ENCODE data around the gene CDH22. TPM values are rescaled to one million over a fixed set of nuclear protein-coding genes. Genes with fewer than 3 reads are reported as not detected.

CDH22 gene
- total and polyA plus RNA-seq, 9 of the 15 experiments (the other 6 are each of a cell fraction or from before 2014, with no cell fraction given) = 0.07 to 0.08 TPM; not detected in 7

DNA sequence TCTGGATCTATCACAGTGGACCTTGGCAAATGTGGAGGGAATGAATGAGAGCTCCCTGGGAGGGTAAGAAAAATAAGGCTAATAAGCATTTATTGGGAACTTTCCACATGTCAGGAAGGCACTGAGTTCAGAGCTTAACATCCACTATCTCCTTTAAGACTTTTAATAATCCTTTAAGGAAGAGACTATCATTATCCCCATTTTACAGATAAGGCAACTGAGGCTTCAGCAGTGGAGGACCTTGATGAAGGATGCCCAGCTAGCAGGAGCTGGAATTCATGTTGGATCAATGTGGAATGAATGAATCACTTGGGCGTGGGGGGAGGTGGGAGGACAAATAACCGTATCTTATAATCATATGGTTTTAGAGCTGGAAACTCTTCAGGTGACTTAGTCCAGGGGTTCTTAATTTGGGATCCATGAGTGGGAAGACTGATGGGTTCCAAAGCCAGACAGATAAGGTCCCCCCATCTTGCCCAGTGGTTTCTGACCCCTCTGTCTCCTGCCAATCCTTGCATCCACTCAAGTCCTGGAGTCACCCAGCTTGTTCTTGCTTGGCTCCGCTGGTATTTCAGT is 135.2 kb downstream of the CDH22 start:
- DNase-seq (ENCODE audit: extremely low read depth in 1 of 4, low spot score in 3 of 4) = no peak
- POLR2A ChIA-PET = interaction anchor here (0.6 to 1.6 kb wide), 5 partner anchors 10 to 52 kb away, joined by 3 to 6 read pairs (median 3); no protein-coding TSS in a partner anchor
- peaks cover 16% of the 10 kb centered on the region; the same call in 1 of the 2 replicates for H4K20me1 ChIP-seq (replicated peaks; ENCODE audit: control insufficient read depth, insufficient read depth, low read length)
- no peaks in the 10 kb centered on the region for H3K9me3 ChIP-seq (replicated peaks; ENCODE audit: control insufficient read depth, insufficient read depth, low read depth, low read length)
- no TSS peak for BruUV-seq (replicated peaks)
- peaks cover 21 to 70% of the 10 kb centered on the region in 2 experiments for H3K27me3 ChIP-seq (ENCODE audit: control insufficient read depth in 2 of 2, insufficient read depth in 2 of 2, low read length in 2 of 2)
- no peak overlapping the region for H3K9ac ChIP-seq (ENCODE audit: insufficient read depth in 1 of 2, low read depth in 2 of 2, low read length in 2 of 2)
- intact Hi-C loops (cut with micrococcal nuclease) (loop anchor here (5.0 kb wide), 1 partner anchor 151 kb away; no protein-coding TSS in a partner anchor), in situ Hi-C loops (cut with MboI) (no loop called here)
- no peaks in the 10 kb centered on the region for H3K36me3 ChIP-seq (ENCODE audit: control insufficient read depth, insufficient read depth, low read length)
- ATAC-seq = no peak
- H2AFZ ChIP-seq (ENCODE audit: low read depth, low read length) = no peak overlapping the region
- CTCF ChIA-PET (ENCODE audit: low intra/inter-chr PET ratio) = no interaction called here
- H3K4me2 ChIP-seq (ENCODE audit: insufficient read depth, low read length) = no peak overlapping the region
- H3K79me2 ChIP-seq (ENCODE audit: control insufficient read depth, insufficient read depth, low read length) = no peaks in the 10 kb centered on the region
- no peak overlapping the region for H3K27ac ChIP-seq (ENCODE audit: extremely low read depth, low read depth, low read length)
- no peak for FAIRE-seq
- 0% methylated on average over 3 of the region's 3 CpGs for WGBS (ENCODE audit: insufficient coverage, low coverage, missing lambda C conversion rate)
- peaks cover 0 to 10% of the 10 kb centered on the region in 2 experiments; a peak in 1 of 5 replicates for H3K4me1 ChIP-seq (replicated peaks in 1 of 2; ENCODE audit: control insufficient read depth in 2 of 2, insufficient read depth in 2 of 2, low read length in 2 of 2)
- no peaks in the 10 kb centered on the region for H3K9me1 ChIP-seq (ENCODE audit: control insufficient read depth, insufficient read depth, low read length)
- no peak overlapping the region for H3K4me3 ChIP-seq
- TF ChIP-seq REST (IDR thresholded peaks at IDR 0.05; ENCODE audit: borderline replicate concordance) = no peak
- TF ChIP-seq REST (CRISPR knock-in tag; IDR thresholded peaks at IDR 0.05; ENCODE audit: low read depth) = no peak
- TF ChIP-seq RBM25 (IDR thresholded peaks at IDR 0.05; ENCODE audit: low read depth, low read length, severe bottlenecking) = peak; percentile 81
- no peak for TF ChIP-seq ATF7 (IDR thresholded peaks at IDR 0.05)
- TF ChIP-seq E2F8 (IDR thresholded peaks at IDR 0.05; ENCODE audit: low read depth, partially characterized antibody) = no peak
- TF ChIP-seq MXI1 (IDR thresholded peaks at IDR 0.05; ENCODE audit: low read depth, low read length) = no peak
- no peak for TF ChIP-seq PPARD (CRISPR knock-in tag; IDR thresholded peaks at IDR 0.05)
